NAMALWA (cell line): ENCODE results near the gene NHSL2.
"Not testable (repeated sequence)": the region's sequence is repeated elsewhere in the genome, so short reads cannot be mapped to it uniquely, and the experiment has no call there.

Experiments
- DNase-seq: peaks from one replicate; pipeline ENCODE4 v3.0.0-alpha.2; 2015; ENCODE audit warnings: low spot score

NHSL2 gene

GRCh38 chrX:71923516-71923915, 12.9 kb downstream of the NHSL2 start:
- no peak for DNase-seq

DNA sequence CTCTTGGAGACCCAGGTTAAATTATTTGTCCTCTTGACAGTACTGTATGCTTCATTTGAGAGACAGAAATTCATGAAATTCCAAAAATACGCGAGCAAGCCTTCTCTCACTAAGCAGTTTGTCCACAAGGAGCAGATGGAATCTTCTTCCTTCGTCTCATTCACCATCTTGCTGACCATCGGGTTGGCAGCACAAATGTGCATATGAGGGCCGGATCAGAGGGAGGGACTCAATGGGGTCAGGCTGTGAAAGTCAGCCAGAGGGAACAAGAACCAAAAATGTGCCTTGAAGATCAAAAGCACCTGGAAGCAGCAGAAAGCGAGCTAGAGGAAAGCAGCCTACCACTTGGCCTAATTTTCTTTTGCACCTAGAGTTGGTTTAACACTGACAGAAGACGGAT, 16.4 kb downstream of the NHSL2 start:
- DNase-seq, result no peak

GRCh38 chrX:71928856-71929255, 18.2 kb downstream of the NHSL2 start:
- no peak for DNase-seq

- no peak for DNase-seq
Observed at GRCh38 chrX:71930298-71930697, 19.7 kb downstream of the NHSL2 start.

- DNase-seq, result no peak
Observed at GRCh38 chrX:71935476-71935875, 24.8 kb downstream of the NHSL2 start.

DNA sequence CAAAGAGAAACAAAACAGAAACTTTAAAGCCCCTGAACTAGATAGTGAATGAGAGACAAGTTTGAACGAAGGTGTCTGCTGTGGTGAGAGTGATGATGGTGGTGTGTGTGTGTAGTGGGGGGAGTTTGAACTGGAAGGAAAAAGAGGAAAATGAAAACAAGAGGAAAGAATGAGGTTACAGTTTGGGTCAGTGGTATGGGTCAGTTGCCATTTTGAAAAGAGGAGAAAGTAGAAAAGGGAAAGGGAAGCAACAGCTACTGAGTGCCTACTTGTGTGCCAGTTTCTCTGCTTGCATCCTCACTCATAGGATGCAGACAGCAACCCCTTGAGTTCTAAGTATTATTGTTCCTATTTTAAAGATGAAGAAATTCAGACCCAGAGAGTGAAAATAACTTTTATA, 26.0 kb downstream of the NHSL2 start:
- no peak for DNase-seq

DNA sequence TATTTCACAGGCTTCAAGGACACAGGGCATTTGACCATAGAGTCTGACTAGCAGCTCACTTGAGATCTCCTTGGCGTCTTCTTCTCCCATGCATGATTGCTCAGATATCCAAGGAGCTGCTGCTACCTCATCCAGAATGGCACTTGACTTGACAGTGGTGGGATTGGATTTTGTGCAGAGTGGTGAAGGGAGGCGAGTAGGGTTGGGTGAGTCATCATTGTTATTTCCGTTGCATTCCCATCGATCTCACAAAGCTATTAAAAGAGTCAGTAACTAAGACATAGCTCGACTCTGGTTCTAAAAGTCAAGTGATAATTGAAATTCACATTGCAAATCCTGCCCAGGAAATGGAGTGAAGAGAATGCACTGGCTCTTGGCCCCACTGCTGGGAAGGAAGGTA, 27.7 kb downstream of the NHSL2 start:
- DNase-seq, result no peak

DNA sequence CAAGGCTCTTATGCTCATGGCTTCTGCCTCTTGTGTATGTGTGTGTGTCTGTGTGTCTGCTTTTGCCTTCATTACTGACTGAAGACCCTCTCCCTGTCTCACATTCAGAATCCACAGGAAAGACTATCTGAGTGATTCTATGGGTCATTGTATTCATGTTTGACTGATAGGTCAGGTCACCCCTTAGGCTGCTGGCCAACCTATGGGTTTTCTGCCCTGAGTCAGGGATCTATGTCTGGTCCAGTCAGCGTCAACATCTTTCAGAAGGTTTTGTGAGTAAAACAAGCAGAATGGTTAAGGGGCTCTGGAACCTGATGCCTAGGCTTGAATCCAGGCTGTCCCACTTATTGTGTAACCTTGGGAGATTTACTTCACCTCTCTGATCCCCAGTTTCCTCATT, 30.5 kb downstream of the NHSL2 start:
- DNase-seq, result no peak

- DNase-seq, result no peak
Observed at GRCh38 chrX:71941776-71942175, 31.1 kb downstream of the NHSL2 start.

GRCh38 chrX:71944369-71944768, 33.7 kb downstream of the NHSL2 start:
- no peak for DNase-seq

DNA sequence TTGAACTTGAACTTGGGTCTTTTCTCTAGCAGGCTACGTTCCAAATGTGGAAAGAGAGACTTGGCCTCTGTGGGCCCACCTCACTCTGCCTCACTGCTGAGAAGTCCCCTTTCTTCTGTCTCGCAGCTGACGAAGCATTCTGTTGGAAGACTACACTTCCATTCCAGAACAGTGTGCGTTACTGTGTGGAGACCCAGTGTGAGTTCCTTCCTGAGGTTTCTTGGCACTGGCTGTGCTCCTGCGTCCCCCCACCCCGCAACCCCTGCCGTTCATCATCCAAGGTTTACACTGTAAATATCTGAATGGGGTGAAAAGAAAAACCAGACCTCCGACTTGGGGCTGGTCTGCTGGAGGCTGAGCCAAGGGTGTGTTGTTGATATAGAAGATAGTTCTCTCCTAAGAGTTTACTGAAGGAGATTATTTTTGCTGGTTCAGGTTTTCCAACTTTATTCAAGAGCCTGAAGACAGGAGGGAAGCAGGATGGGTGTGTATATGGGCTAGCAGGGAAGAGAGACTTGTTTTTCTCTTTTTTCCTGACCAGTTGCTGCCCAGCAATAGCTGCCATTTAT, 34.7 kb downstream of the NHSL2 start:
- DNase-seq, result no peak

GRCh38 chrX:71949363-71949762, 38.7 kb downstream of the NHSL2 start:
- no peak for DNase-seq

GRCh38 chrX:71949844-71950445, 39.3 kb downstream of the NHSL2 start:
- no peak for DNase-seq

- no peak for DNase-seq
Observed at GRCh38 chrX:71953391-71953790, 42.7 kb downstream of the NHSL2 start.

GRCh38 chrX:71953946-71954345, 43.3 kb downstream of the NHSL2 start:
- DNase-seq, result no peak

- DNase-seq, result no peak
Observed at GRCh38 chrX:71954458-71954857, 43.8 kb downstream of the NHSL2 start.

DNA sequence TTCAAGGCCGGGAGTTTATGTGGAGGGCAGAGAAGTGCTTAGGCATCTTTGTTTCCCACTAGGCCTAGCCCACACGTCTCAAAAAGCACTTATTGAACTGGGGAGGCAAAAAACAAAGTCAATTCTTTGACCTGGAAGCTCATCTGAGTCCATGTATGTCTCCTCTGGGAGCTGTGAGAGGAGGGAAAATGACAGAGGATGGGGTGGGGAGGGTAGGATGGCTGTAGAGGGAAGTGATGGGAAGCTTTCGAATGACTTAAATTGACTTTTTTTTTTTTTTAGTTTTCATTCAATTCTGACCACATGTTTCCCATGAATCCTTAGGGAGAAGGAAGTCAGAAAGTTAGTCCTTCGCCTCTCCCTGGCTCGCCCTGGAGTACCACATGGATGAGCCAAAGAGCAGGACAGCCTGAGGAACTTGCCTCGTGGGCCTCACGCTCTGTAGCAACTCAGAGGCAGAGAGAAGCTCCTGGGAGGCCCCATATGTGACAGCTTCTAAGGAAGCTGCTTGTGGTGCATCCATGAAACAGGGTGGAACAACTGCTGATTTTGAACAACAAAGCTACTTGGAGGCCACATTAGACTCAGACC, 45.0 kb downstream of the NHSL2 start:
- DNase-seq, result no peak

- no peak for DNase-seq
Observed at GRCh38 chrX:71958281-71958675, 47.6 kb downstream of the NHSL2 start.

DNA sequence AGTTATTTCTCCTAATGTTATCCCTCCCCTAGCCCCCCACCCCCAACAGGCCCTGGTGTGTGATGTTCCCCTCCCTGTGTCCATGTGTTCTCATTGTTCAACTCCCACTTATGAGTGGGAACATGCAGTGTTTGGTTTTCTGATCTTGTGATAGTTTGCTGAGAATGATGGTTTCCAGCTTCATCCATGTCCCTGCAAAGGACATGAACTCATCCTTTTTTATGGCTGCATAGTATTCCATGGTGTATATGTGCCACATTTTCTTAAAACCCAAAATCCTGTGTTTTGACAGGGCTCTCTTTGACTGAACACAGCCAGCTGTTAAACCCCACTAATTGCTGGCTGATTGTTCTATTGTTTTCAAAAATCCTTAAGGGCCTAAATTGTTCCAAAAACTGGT, 53.5 kb downstream of the NHSL2 start:
- DNase-seq, result not testable (repeated sequence)

GRCh38 chrX:71974916-71975315, 64.3 kb downstream of the NHSL2 start:
- DNase-seq, result no peak

DNA sequence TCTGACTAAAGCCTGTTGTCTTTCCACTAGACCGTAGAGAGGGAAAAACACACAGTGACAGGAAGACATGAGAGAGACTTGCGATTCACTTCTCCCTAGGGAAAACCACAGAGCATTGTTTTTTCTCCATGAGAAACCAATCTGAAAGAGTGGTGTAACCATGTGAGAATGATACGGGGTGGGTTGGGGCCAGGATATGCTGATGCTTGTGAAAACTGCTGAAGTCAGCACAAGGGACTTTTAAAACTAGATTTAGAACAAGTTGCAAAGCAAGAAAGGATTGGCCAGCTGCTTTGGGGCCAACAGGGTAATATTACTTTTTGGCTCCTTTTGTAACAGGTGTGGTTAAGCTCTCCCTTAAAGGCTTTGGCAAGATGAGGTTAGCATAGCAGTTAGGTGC, 66.1 kb downstream of the NHSL2 start:
- no peak for DNase-seq

DNA sequence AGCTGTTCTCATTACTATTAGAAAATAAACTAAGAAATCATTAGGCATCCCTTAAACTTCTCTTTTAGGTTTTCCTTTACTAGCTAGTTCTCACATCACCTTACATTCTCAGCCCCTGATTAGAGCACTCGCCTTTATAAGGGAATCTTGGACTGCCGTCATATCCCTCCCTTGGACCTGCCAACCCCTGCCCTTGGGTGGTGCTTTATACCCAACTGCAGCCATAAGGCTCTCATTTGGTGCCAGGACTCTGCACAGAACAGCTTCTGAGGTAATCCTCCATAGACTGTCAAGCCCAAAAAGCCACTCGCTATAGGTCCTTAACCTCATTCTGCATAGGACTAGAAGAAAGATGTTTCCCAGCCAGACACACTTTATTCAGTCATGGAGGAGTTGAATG, 67.5 kb downstream of the NHSL2 start:
- no peak for DNase-seq

GRCh38 chrX:71989768-71990426, 79.3 kb downstream of the NHSL2 start:
- DNase-seq, result no peak

DNA sequence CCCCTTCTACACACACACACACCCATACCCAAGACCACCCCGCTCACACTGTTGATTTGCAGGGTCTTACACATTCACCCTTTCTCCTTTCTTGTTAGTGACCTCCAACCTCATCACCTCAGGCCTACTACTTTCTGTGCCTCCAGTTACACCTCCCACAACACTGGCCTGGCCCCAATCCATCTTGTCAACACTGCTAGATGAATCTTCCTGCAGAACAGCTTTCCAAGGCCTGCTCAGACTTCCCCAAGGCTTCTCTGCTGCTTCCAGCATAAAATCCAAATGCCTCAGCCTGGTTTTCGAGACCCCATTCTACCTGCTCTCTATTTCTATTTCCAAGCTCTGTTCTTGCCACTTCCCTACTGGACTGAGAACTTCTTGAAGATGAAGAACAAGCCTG, 79.9 kb downstream of the NHSL2 start:
- no peak for DNase-seq
